Progenitor cell of endocrine pancreas (in vitro differentiated cells): ENCODE measurements around the gene RHOT2. TPM values are rescaled to one million over a fixed set of nuclear protein-coding genes. Genes with fewer than 3 reads are reported as not detected.

ENCODE experiments used
- DNase-seq: peaks from one replicate; pipeline ENCODE4 v3.0.0; 2021; ENCODE audit warnings: low spot score; ENCODE audit not compliant: unreplicated experiment
- H3K27ac Mint-ChIP-seq: 2 replicates; pipeline ENCODE4 v1.8.0; 2021; ENCODE audit warnings: mild to moderate bottlenecking, moderate library complexity, mixed read lengths
- H3K27me3 Mint-ChIP-seq: 2 replicates; pipeline ENCODE4 v1.8.0; 2021; ENCODE audit warnings: mixed read lengths
- H3K36me3 Mint-ChIP-seq: 2 replicates; pipeline ENCODE4 v1.8.0; 2022; ENCODE audit warnings: mixed read lengths; ENCODE audit not compliant: insufficient read depth
- H3K4me1 Mint-ChIP-seq: 2 replicates; pipeline ENCODE4 v1.8.0; 2021; ENCODE audit warnings: low read depth, mixed read lengths
- H3K4me3 Mint-ChIP-seq: 2 replicates; pipeline ENCODE4 v1.8.0; 2021; ENCODE audit warnings: low read depth, mild to moderate bottlenecking, moderate library complexity, mixed read lengths
- H3K9me3 Mint-ChIP-seq: 2 replicates; pipeline ENCODE4 v1.8.0; 2021; ENCODE audit warnings: low read depth, mixed read lengths
- total RNA-seq: library from RNA; stranded (reverse); gene quantifications from 2 replicates; pipeline ENCODE4 v1.2.1, GENCODE V29; 2021
- TF ChIP-seq, protein P1 (sequence below): fragments of 200-600 bp; sonication (generic); IDR thresholded peaks from one replicate; pipeline ENCODE4 v1.5.0; 2021; ENCODE audit warnings: antibody characterized with exemption, mild to moderate bottlenecking; ENCODE audit not compliant: unreplicated experiment

RHOT2 gene
- total RNA-seq, 1 donor from 2014 or later = 153 TPM

DNA sequence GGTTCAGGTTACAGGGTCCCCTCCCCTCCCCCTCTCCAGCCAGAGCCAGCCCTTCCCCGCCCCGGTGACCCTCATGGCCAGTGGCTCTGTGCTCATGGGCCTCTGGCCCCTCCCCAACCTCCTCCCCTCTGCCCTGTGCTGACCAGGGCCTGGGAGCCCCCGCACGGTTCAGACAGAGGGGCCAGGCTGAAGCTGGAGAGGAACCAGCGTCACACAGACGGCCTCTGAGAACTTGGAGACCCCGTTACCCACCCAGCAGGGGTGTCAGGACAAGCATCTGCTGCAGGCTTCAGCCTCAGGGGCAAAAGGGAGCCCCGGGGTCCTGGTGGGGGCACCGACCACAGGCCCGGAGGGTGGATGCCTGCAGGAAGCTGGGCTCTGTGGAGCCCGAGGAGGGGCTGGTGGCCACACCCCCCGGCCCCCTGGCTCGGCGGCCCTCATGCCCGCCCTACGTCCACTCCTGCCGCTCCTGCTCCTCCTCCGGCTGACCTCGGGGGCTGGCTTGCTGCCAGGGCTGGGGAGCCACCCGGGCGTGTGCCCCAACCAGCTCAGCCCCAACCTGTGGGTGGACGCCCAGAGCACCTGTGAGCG lies 37.0 kb upstream of the RHOT2 start, which contains the start of gene WFIKKN1:
TSS of gene WFIKKN1 (plus strand) at position 171 of the 591 bp plus-strand sequence. CDS start at position 440, 269 bp downstream.
- DNase-seq = peak; percentile 73
- Mint-ChIP-seq H3K36me3 (peaks cover 6% of the 10 kb centered on the region), H3K27ac (peak within 1 kb of the TSS; percentile 96), H3K4me3 (peak within 1 kb of the TSS; percentile 67), H3K4me1 (peaks cover 14% of the 10 kb centered on the region), H3K9me3 (no peaks in the 10 kb centered on the region), H3K27me3 (no peaks in the 10 kb centered on the region)
- TF ChIP-seq, protein P1, sequence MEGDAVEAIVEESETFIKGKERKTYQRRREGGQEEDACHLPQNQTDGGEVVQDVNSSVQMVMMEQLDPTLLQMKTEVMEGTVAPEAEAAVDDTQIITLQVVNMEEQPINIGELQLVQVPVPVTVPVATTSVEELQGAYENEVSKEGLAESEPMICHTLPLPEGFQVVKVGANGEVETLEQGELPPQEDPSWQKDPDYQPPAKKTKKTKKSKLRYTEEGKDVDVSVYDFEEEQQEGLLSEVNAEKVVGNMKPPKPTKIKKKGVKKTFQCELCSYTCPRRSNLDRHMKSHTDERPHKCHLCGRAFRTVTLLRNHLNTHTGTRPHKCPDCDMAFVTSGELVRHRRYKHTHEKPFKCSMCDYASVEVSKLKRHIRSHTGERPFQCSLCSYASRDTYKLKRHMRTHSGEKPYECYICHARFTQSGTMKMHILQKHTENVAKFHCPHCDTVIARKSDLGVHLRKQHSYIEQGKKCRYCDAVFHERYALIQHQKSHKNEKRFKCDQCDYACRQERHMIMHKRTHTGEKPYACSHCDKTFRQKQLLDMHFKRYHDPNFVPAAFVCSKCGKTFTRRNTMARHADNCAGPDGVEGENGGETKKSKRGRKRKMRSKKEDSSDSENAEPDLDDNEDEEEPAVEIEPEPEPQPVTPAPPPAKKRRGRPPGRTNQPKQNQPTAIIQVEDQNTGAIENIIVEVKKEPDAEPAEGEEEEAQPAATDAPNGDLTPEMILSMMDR = no peak

DNA sequence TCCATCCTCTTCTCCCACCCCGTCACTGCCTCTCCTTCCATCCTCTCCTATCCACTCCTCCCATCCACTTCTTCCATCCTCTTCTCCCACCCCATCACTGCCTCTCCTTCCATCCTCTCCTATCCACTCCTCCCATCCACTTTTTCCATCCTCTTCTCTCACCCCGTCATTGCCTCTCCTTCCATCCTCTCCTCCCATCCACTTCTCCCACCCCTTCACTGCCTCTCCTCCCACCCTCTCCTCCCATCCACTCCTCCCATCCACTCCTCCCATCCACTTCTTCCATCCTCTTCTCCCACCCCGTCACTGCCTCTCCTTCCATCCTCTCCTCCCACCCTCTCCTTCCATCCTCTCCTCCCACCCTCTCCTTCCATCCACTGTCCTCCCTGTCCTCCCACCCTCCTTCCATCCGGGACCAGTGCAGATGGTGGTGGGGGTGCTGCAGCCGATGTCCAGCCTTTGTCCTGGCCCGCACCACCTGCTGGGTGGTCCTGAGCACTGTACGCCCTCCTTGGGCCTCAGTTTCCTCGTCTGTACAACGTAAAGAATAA lies 36.0 kb upstream of the RHOT2 start:
- Mint-ChIP-seq H3K4me1 (peaks cover 16% of the 10 kb centered on the region), H3K36me3 (peaks cover 4% of the 10 kb centered on the region), H3K27ac (no peak overlapping the region), H3K9me3 (no peaks in the 10 kb centered on the region), H3K27me3 (no peaks in the 10 kb centered on the region), H3K4me3 (peak overlapping the region; percentile 55)
- DNase-seq = no peak
- TF ChIP-seq, protein P1 = no peak

DNA sequence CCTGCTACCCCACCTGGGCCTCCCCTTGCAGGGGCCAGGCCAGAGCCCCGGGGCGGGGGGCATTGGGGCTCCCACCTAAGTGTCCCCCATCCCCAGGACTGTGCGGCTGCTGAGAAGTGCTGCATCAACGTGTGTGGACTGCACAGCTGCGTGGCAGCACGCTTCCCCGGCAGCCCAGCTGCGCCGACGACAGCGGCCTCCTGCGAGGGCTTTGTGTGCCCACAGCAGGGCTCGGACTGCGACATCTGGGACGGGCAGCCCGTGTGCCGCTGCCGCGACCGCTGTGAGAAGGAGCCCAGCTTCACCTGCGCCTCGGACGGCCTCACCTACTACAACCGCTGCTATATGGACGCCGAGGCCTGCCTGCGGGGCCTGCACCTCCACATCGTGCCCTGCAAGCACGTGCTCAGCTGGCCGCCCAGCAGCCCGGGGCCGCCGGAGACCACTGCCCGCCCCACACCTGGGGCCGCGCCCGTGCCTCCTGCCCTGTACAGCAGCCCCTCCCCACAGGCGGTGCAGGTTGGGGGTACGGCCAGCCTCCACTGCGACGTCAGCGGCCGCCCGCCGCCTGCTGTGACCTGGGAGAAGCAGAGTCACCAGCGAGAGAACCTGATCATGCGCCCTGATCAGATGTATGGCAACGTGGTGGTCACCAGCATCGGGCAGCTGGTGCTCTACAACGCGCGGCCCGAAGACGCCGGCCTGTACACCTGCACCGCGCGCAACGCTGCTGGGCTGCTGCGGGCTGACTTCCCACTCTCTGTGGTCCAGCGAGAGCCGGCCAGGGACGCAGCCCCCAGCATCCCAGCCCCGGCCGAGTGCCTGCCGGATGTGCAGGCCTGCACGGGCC lies 35.2 kb upstream of the RHOT2 start:
- Mint-ChIP-seq H3K4me3 (peak overlapping the region; percentile 31), H3K9me3 (no peaks in the 10 kb centered on the region), H3K27me3 (no peaks in the 10 kb centered on the region), H3K4me1 (peaks cover 17% of the 10 kb centered on the region), H3K36me3 (peaks cover 4% of the 10 kb centered on the region), H3K27ac (no peak overlapping the region)
- no peak for DNase-seq
- TF ChIP-seq, protein P1 = no peak

DNA sequence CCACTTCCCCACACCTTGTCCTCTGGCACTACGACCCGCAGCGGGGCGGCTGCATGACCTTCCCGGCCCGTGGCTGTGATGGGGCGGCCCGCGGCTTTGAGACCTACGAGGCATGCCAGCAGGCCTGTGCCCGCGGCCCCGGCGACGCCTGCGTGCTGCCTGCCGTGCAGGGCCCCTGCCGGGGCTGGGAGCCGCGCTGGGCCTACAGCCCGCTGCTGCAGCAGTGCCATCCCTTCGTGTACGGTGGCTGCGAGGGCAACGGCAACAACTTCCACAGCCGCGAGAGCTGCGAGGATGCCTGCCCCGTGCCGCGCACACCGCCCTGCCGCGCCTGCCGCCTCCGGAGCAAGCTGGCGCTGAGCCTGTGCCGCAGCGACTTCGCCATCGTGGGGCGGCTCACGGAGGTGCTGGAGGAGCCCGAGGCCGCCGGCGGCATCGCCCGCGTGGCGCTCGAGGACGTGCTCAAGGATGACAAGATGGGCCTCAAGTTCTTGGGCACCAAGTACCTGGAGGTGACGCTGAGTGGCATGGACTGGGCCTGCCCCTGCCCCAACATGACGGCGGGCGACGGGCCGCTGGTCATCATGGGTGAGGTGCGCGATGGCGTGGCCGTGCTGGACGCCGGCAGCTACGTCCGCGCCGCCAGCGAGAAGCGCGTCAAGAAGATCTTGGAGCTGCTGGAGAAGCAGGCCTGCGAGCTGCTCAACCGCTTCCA lies 34.4 kb upstream of the RHOT2 start:
- no peak overlapping the region for H3K4me3 Mint-ChIP-seq
- H3K9me3 Mint-ChIP-seq = no peaks in the 10 kb centered on the region
- H3K27me3 Mint-ChIP-seq = no peaks in the 10 kb centered on the region
- DNase-seq = no peak
- peaks cover 4% of the 10 kb centered on the region for H3K36me3 Mint-ChIP-seq
- no peak overlapping the region for H3K27ac Mint-ChIP-seq
- peaks cover 20% of the 10 kb centered on the region for H3K4me1 Mint-ChIP-seq
- TF ChIP-seq, protein P1 = no peak
